AG08395 (cell line): Measurements from ENCODE around the gene LPAR6.

Experiments
- DNase-seq: peaks from one replicate; pipeline ENCODE4 v3.0.0; 2012; ENCODE audit warnings: mixed read lengths, low spot score

The LPAR6 gene

GRCh38 chr13:48369988-48370387 is 42.9 kb downstream of the LPAR6 start:
- DNase-seq, result no peak
